PC-3 (cell line): Measurements from ENCODE around the gene SLC7A10. TPM values are rescaled to one million over a fixed set of nuclear protein-coding genes. Genes with fewer than 3 reads are reported as not detected.

Source experiments
- ATAC-seq: fragments of 200-7000 bp; cut with Tn5 transposase; 2 replicates; pipeline ENCODE4 v1.9.1; 2020; ENCODE audit warnings: mild to moderate bottlenecking, moderate library complexity
- BruUV-seq: library from RNA; stranded (reverse); fragments of 400-500 nt; replicated peaks from 2 replicates; lab custom pipeline; 2021; lab: Mats Ljungman, UMichigan
- CTCF ChIA-PET: fragments of 300-600 bp; sonication (Branson Sonifier 250); formaldehyde crosslinking; loops from one replicate; lab custom pipeline; 2022; ENCODE audit warnings: antibody characterized with exemption; lab: Charles Lee
- POLR2A ChIA-PET: fragments of 300-600 bp; sonication (Branson Sonifier 250); formaldehyde crosslinking; loops from one replicate; lab custom pipeline; 2022; ENCODE audit warnings: antibody characterized with exemption; ENCODE audit not compliant: unreplicated experiment; lab: Charles Lee
- DNase-seq: peaks from one replicate; pipeline ENCODE4 v3.0.0-alpha.2; 2015
- H2AFZ ChIP-seq: fragments of 300-600 bp; sonication (generic); 2 replicates; pipeline ENCODE4 v1.6.0; 2016; ENCODE audit warnings: antibody characterized with exemption, low read length
- H3F3A ChIP-seq: fragments of 300-600 bp; sonication (generic); one replicate; pipeline ENCODE4 v1.6.0; 2017; ENCODE audit warnings: antibody characterized with exemption, low read length, control low read depth, mild to moderate bottlenecking; ENCODE audit not compliant: unreplicated experiment
- H3K27ac ChIP-seq: fragments of 300-600 bp; sonication (generic); 2 replicates; pipeline ENCODE4 v1.5.1; 2016; ENCODE audit warnings: mild to moderate bottlenecking, low read length
- H3K27me3 ChIP-seq: fragments of 300-600 bp; sonication (generic); 2 replicates; pipeline ENCODE4 v1.6.1; 2016; ENCODE audit warnings: low read length, mixed read lengths
- H3K36me3 ChIP-seq: fragments of 300-600 bp; sonication (generic); 2 replicates; pipeline ENCODE4 v1.6.1; 2016; ENCODE audit warnings: low read depth, mixed run types, low read length, mixed read lengths
- H3K4me1 ChIP-seq: fragments of 300-600 bp; sonication (generic); 2 replicates; pipeline ENCODE4 v1.5.1; 2016; ENCODE audit warnings: low read length; ENCODE audit not compliant: insufficient read depth
- H3K4me2 ChIP-seq: fragments of 300-600 bp; sonication (generic); 2 replicates; pipeline ENCODE4 v1.6.0; 2016; ENCODE audit warnings: low read length
- H3K4me3 ChIP-seq: fragments of 300-600 bp; sonication (generic); 2 replicates; pipeline ENCODE4 v1.5.1; 2016; ENCODE audit warnings: mild to moderate bottlenecking, low read length, mixed read lengths
- H3K79me2 ChIP-seq: fragments of 300-600 bp; sonication (generic); 2 replicates; pipeline ENCODE4 v1.6.1; 2017; ENCODE audit warnings: low read length, mixed read lengths
- H3K9ac ChIP-seq: fragments of 300-600 bp; sonication (generic); 2 replicates; pipeline ENCODE4 v1.6.0; 2016; ENCODE audit warnings: mild to moderate bottlenecking, low read length
- H3K9me2 ChIP-seq: fragments of 300-600 bp; sonication (generic); replicated peaks from 2 replicates; pipeline ENCODE4 v1.6.1; 2016; ENCODE audit warnings: mixed run types, low read length, mixed read lengths
- H3K9me3 ChIP-seq: fragments of 300-600 bp; sonication (generic); 2 replicates; pipeline ENCODE4 v1.6.1; 2016; ENCODE audit warnings: low read length, mixed read lengths
- H4K20me1 ChIP-seq: fragments of 300-600 bp; sonication (generic); 2 replicates; pipeline ENCODE4 v1.6.1; 2016; ENCODE audit warnings: low read length, mixed read lengths
- EZH2 ChIP-seq: fragments of 300-600 bp; sonication (generic); IDR thresholded peaks from one replicate; pipeline ENCODE4 v1.6.1; 2017; ENCODE audit warnings: antibody characterized with exemption, mild to moderate bottlenecking, low read length; ENCODE audit not compliant: unreplicated experiment
- EZH2phosphoT487 ChIP-seq: fragments of 300-600 bp; sonication (generic); IDR thresholded peaks from 2 replicates; pipeline ENCODE4 v1.6.1; 2018; ENCODE audit warnings: mild to moderate bottlenecking, antibody characterized with exemption, low read length, borderline replicate concordance
- intact Hi-C: fragments of 100-400 bp; cut with micrococcal nuclease; formaldehyde crosslinking; loops from 2 replicates; pipeline ENCODE4 v1.9.0; 2023
- total RNA-seq: library from RNA; depleted of rRNA; stranded (reverse); fragments of >200 nt; gene quantifications from 2 replicates; pipeline ENCODE4 v1.2.3, GENCODE V29; 2014
- TF ChIP-seq, protein P1 (sequence below): fragments of 300-600 bp; sonication (generic); conservative IDR thresholded peaks from 2 replicates; pipeline ENCODE4 v1.5.1; 2017; ENCODE audit warnings: antibody characterized with exemption, low read depth, mild to moderate bottlenecking, low read length

The SLC7A10 gene
- total RNA-seq, 1 experiment from 2014 or later = not detected

DNA sequence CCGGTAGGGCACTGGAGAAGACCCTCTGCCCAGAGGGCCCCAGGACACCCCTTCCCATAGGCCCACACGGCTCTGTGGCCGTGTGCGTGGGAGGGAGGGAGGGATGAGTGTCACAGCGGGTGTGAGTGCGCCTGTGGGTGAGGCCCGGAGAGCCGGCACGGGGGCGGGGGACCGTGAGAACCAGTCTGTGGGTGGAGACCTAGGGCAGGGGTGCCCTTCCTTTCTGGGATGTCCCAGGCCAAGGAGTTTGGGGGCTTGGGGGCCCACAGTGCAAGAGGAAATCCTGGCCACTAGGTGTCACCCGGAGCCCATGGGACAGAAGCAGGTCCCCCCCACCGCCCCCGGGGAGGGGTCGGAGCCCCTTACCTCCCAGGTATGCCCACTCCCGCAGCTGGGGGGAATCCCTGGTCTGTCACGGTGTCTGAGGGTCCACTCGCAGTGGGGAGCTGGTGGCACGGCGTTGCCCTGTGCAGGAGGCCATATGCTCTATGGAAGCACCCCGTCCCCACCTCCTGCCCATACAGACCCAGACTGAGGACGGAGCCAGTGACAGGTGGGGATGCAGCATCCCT lies 16.0 kb upstream of the SLC7A10 start:
- ATAC-seq (peak; percentile 55), DNase-seq (peak; percentile 4)
- no peaks in the 10 kb centered on the region for H3K9me3 ChIP-seq
- H3K27ac ChIP-seq = no peak overlapping the region
- no peaks in the 10 kb centered on the region for H3F3A ChIP-seq
- no peaks in the 10 kb centered on the region for H3K79me2 ChIP-seq
- H3K27me3 ChIP-seq = no peaks in the 10 kb centered on the region
- 0 out of 2 replicates have a peak overlapping the region, but pooled peaks have one; percentile 26 for H2AFZ ChIP-seq
- no peaks in the 10 kb centered on the region for H3K9me2 ChIP-seq
- intact Hi-C loops = loop anchor here (2.0 to 10.0 kb wide), 2 partner anchors 53 to 165 kb away; no protein-coding TSS in a partner anchor
- H3K36me3 ChIP-seq = no peaks in the 10 kb centered on the region
- no peaks in the 10 kb centered on the region for H3K4me1 ChIP-seq
- TF ChIP-seq, protein P1, sequence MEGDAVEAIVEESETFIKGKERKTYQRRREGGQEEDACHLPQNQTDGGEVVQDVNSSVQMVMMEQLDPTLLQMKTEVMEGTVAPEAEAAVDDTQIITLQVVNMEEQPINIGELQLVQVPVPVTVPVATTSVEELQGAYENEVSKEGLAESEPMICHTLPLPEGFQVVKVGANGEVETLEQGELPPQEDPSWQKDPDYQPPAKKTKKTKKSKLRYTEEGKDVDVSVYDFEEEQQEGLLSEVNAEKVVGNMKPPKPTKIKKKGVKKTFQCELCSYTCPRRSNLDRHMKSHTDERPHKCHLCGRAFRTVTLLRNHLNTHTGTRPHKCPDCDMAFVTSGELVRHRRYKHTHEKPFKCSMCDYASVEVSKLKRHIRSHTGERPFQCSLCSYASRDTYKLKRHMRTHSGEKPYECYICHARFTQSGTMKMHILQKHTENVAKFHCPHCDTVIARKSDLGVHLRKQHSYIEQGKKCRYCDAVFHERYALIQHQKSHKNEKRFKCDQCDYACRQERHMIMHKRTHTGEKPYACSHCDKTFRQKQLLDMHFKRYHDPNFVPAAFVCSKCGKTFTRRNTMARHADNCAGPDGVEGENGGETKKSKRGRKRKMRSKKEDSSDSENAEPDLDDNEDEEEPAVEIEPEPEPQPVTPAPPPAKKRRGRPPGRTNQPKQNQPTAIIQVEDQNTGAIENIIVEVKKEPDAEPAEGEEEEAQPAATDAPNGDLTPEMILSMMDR = peak; percentile 70
- no peak for TF ChIP-seq EZH2phosphoT487
- H3K9ac ChIP-seq = no peak overlapping the region
- CTCF ChIA-PET = no interaction called here
- POLR2A ChIA-PET = no interaction called here
- H4K20me1 ChIP-seq = no peaks in the 10 kb centered on the region
- peak overlapping the region; percentile 37; the same call in 1 of the 2 replicates for H3K4me2 ChIP-seq
- no TSS peak for BruUV-seq
- H3K4me3 ChIP-seq = no peak overlapping the region

DNA sequence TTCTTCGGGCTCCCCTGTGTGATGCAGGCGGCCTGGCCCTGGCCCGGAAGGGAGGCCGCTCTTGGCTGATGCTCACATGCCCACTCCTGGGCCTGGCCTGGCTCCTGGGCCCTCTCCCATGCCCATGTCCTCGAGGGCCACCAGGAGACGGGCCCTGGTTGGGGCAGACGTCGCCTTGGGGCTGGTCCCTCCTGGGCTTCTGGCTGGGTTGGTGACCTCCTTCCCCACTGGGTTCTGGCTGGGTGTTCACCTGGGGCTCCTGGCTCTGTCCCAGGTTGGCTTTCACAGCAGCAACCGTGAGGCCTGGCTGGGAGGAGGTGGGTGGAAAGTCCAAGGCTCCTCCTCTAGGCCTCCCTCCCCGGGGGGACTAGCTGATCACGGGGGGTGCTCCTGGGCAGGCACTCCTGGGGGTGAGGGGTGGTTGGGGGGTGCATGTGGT lies 15.5 kb upstream of the SLC7A10 start:
- DNase-seq (no peak), ATAC-seq (no peak)
- Histone ChIP-seq H3K4me1 (no peaks in the 10 kb centered on the region), H3K4me2 (peak overlapping the region; percentile 37; the same call in 1 of the 2 replicates), H3K36me3 (no peaks in the 10 kb centered on the region), H3K9me3 (no peaks in the 10 kb centered on the region), H3K79me2 (no peaks in the 10 kb centered on the region), H3K9me2 (no peaks in the 10 kb centered on the region), H3K4me3 (no peak overlapping the region), H3F3A (no peaks in the 10 kb centered on the region), H2AFZ (0 out of 2 replicates have a peak overlapping the region, but pooled peaks have one; percentile 26), H4K20me1 (no peaks in the 10 kb centered on the region), H3K9ac (no peak overlapping the region), H3K27me3 (no peaks in the 10 kb centered on the region), H3K27ac (no peak overlapping the region)
- CTCF ChIA-PET = no interaction called here
- POLR2A ChIA-PET = no interaction called here
- BruUV-seq = no TSS peak
- intact Hi-C loops = loop anchor here (10.0 kb wide), 1 partner anchor 54 kb away; no protein-coding TSS in a partner anchor
- TF ChIP-seq EZH2 (no peak), EZH2phosphoT487 (no peak)
- TF ChIP-seq, protein P1 = no peak

DNA sequence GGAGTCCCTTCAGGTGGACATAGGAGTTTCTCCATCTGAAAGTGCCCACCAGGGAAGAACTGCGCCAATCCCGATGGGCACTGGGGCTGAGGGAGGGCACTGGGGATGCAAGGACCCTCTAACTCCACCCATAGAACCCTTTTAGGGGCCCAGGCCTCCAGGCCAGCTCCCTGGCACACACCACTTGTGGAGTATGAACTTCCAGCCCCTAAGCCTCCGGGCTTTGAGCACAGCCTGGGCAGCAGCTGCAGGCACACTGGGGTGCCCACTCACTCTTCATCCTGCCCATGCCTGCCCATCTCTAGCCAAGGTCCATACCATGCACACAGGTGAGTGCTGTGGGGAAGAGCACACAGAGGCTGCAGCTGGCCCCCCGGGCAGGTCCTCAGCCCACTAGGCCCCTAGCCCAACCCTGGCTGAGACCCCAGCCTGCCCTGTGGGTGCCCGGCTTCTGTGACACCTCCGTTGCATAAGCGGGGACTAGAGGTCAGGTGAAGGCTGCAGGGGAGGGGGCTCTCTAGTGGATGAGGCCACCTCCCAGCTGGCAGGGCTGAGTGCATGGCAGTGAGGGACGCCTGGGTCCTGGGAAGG lies 14.6 kb upstream of the SLC7A10 start:
- Histone ChIP-seq H3K36me3 (no peaks in the 10 kb centered on the region), H3K9me2 (no peaks in the 10 kb centered on the region), H3K27ac (no peak overlapping the region), H3K4me2 (no peak overlapping the region), H2AFZ (no peak overlapping the region), H3K4me3 (no peak overlapping the region), H3K27me3 (no peaks in the 10 kb centered on the region), H3F3A (no peaks in the 10 kb centered on the region), H3K4me1 (no peaks in the 10 kb centered on the region), H4K20me1 (no peaks in the 10 kb centered on the region), H3K79me2 (no peaks in the 10 kb centered on the region), H3K9ac (no peak overlapping the region), H3K9me3 (no peaks in the 10 kb centered on the region)
- ChIA-PET POLR2A (no interaction called here), CTCF (no interaction called here)
- intact Hi-C loops = loop anchor here (10.0 kb wide), 1 partner anchor 55 kb away; no protein-coding TSS in a partner anchor
- TF ChIP-seq EZH2phosphoT487 (no peak), EZH2 (no peak)
- TF ChIP-seq, protein P1 = no peak
- ATAC-seq (no peak), DNase-seq (no peak)
- no TSS peak for BruUV-seq
